Astrocyte of the spinal cord (primary cell): ENCODE results near the gene SVIL.

Source experiments
- DNase-seq: peaks from one replicate; pipeline ENCODE4 v3.0.0; 2011; ENCODE audit warnings: low read depth, low spot score
- H3K4me3 ChIP-seq: 2 replicates; pipeline ENCODE4 v1.5.1; 2011; ENCODE audit warnings: low read depth, mild to moderate bottlenecking, low read length, moderate library complexity
- in situ Hi-C: cut with HindIII; loops from 2 replicates; pipeline ENCODE4 v1.10.0; 2017; ENCODE audit warnings: low sequenced_read_pairs
- TF ChIP-seq, protein P1 (sequence below): IDR thresholded peaks from 2 replicates; pipeline ENCODE4 v1.5.1; 2012; ENCODE audit warnings: low read depth, mild to moderate bottlenecking, low read length, inconsistent platforms

The SVIL gene

DNA sequence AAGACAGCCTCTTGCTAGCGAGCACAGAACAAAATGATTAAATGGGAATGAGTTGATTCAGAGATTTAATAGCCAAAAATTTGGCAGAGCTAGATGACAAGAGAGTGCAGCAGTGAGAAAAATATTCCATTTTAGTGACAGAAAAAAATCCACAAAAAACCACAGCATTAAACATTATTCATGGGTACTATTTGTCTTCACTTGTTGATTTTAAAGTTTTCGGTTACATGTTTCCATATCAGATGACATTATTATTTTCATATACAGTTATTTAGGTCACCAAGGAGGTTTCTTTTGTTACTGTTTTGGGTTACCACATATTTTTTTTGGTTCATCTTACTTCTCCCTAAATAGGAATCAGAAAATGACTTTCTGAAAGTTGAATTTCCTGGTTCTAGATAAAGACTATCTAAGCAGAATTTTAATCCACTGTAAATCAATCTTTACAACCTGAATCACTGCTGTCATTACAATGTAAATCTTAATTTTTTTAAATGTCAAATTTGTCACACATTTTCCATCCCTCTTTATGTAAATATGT lies 87.9 kb downstream of the SVIL start:
- in situ Hi-C loops = no loop called here
- H3K4me3 ChIP-seq = no peak overlapping the region
- TF ChIP-seq, protein P1, sequence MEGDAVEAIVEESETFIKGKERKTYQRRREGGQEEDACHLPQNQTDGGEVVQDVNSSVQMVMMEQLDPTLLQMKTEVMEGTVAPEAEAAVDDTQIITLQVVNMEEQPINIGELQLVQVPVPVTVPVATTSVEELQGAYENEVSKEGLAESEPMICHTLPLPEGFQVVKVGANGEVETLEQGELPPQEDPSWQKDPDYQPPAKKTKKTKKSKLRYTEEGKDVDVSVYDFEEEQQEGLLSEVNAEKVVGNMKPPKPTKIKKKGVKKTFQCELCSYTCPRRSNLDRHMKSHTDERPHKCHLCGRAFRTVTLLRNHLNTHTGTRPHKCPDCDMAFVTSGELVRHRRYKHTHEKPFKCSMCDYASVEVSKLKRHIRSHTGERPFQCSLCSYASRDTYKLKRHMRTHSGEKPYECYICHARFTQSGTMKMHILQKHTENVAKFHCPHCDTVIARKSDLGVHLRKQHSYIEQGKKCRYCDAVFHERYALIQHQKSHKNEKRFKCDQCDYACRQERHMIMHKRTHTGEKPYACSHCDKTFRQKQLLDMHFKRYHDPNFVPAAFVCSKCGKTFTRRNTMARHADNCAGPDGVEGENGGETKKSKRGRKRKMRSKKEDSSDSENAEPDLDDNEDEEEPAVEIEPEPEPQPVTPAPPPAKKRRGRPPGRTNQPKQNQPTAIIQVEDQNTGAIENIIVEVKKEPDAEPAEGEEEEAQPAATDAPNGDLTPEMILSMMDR = no peak
- no peak for DNase-seq

DNA sequence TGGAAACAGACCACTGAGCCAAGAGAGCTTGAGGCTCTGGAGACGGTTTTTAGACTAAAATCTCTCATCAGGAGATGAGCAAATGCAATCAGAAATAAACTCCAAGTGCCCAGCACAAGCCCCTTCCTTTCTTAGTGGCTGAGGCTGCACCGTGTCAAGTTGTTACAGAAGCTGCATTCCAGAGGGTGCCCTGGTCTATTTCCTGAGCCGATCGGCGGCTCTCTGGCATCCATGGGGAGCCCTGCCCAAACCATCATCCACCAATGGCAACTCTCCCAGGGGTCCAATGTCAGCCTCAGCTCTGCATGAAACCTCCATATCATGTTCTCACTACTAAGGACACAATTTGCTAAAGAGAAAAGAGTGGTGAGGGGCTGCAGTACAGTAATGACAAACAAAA lies 89.6 kb downstream of the SVIL start:
- in situ Hi-C loops = no loop called here
- DNase-seq = no peak
- H3K4me3 ChIP-seq = no peak overlapping the region
- TF ChIP-seq, protein P1 = no peak

DNA sequence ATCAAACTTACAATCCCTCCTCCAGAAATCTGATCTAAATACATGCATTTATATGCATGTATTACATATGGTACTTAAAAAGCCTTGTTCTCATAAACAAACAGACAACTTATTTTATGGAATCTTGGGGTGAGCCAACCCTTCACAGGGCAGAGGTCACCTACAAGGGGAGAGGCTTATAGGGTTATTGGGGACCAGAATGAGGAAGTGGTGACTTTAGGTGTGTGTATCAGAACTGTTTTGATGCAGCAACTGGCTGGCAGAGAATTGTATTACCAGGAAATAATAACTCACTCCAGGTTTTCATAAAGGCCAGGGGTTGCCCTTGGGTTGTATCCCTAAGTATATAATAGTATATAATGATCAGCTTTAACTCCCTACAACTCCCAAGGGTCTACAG lies 91.1 kb downstream of the SVIL start:
- TF ChIP-seq, protein P1 = no peak
- in situ Hi-C loops = no loop called here
- no peak for DNase-seq
- no peak overlapping the region for H3K4me3 ChIP-seq

DNA sequence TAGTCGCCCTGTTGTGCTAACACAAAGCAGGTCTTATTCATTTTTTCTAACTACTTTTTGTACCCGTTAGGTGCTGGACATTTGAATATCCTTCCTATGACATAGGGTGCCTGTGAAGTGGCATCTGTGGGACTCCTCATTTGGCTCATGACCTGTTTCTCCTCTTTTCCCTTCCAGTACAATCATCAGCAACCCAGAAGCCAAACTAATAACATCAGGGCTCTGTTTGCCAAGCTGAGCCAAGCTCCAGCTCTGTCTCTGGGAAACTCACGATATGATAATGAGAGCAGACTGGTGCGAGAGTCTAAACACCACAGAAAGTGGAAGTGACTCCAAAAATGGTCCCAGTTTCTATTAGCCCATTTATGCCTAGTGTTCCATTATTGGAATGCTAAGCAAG lies 92.0 kb downstream of the SVIL start:
- TF ChIP-seq, protein P1 = no peak
- DNase-seq = no peak
- H3K4me3 ChIP-seq = no peak overlapping the region
- in situ Hi-C loops = no loop called here

DNA sequence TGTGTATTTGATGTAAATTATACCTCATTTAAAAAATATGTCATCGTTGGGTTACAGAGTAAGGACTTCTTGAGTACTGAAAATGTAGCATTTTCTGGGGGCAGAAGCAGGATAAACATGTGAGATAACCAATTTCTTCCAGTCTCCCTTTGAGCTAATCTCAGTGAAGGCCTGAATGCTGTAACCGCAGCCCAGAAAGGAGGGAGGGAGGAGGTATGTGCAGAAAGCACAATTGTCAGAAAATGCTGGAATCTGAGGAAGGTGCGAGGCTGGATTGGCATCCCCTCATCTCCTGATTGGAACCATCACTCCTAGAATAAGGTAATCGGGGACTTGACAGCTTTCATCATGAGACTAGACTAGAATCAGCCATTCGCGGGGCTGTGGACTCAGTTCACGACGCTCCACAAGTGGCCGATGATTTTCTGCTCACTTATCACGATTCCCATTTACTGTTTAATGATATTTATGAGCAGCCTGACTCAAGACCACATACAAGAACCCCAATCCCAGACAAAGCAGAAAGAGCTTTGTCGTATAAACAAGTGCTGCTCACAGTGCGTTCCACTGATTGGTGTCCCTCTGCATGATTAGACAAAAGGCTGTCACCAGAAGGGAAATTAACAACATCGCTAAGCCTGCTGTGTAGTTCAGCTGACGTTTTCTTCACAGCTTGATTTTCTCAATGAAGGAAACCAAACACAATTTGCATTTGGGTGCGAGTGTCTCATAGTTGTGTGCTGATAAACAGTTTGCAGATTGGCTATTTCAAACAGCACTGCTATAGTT lies 93.2 kb downstream of the SVIL start:
- TF ChIP-seq, protein P1 = no peak
- H3K4me3 ChIP-seq = no peak overlapping the region
- no peak for DNase-seq
- in situ Hi-C loops = no loop called here

DNA sequence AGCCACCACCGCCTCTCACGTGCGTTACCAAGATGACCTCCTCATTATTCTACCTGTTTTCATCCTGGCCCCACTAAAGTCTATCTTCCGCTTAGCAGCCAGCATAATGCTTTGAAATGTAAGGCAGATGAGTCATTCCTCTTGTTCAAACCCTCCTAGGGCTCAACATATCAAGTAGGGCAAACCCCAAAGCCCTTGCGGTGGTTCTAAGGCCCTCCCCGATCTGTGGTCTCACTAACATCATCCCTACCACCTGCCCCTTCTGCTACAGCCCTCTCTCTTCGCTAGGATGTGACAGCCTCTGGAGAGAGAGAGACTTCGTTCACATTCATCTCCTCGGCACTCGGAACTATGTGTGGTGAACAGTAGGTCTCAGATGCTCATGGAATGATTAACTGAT lies 94.8 kb downstream of the SVIL start:
- in situ Hi-C loops = no loop called here
- no peak overlapping the region for H3K4me3 ChIP-seq
- TF ChIP-seq, protein P1 = no peak
- DNase-seq = no peak
